ENCODE results near the gene FANCL. TPM values are rescaled to one million over a fixed set of nuclear protein-coding genes. Genes with fewer than 3 reads are reported as not detected.
"Not testable (repeated sequence)": the region's sequence is repeated elsewhere in the genome, so short reads cannot be mapped to it uniquely, and the experiment has no call there.

Gene FANCL
- total RNA-seq, 6 donors from 2014 or later: 5.7 to 30.4 (median 15.4) TPM

- Histone ChIP-seq H3K36me3 (peaks cover 0 to 6% (median 0%) of the 10 kb centered on the region in 4 donors), H3K27ac (no peak overlapping the region), H3K27me3 (no peaks in the 10 kb centered on the region), H3K4me3 (no peak overlapping the region), H3K4me1 (peaks cover 0 to 6% (median 0%) of the 10 kb centered on the region in 4 donors), H3K9me3 (no peaks in the 10 kb centered on the region)
- 97 to 100% methylated on average over 2 of the region's 2 CpGs for WGBS, 2 donors
- ATAC-seq (ENCODE audit: low FRiP score in 2 of 2) (no peak), DNase-seq (no peak)
- no peak for TF ChIP-seq POLR2A (IDR thresholded peaks at IDR 0.05)
- TF ChIP-seq EP300 (IDR thresholded peaks at IDR 0.05): no peak
- no peak for TF ChIP-seq CTCF (IDR thresholded peaks at IDR 0.05)
- no peak for TF ChIP-seq POLR2AphosphoS5 (IDR thresholded peaks at IDR 0.05)
Measured at GRCh38 chr2:58130238-58130637, 110.9 kb downstream of the FANCL start.

GRCh38 chr2:58127111-58127510 lies 114.0 kb downstream of the FANCL start:
- TF ChIP-seq POLR2AphosphoS5 (IDR thresholded peaks at IDR 0.05) (no peak), CTCF (IDR thresholded peaks at IDR 0.05) (no peak), POLR2A (IDR thresholded peaks at IDR 0.05) (no peak), EP300 (IDR thresholded peaks at IDR 0.05) (no peak)
- DNase-seq (no peak), ATAC-seq (ENCODE audit: low FRiP score in 2 of 2) (no peak)
- Histone ChIP-seq H3K27ac (no peak overlapping the region), H3K4me1 (peaks cover 0 to 6% (median 0%) of the 10 kb centered on the region in 4 donors), H3K27me3 (no peaks in the 10 kb centered on the region), H3K4me3 (no peak overlapping the region), H3K36me3 (peaks cover 0 to 6% (median 0%) of the 10 kb centered on the region in 4 donors), H3K9me3 (no peaks in the 10 kb centered on the region)
- 82 to 91% methylated on average over 3 of the region's 3 CpGs for WGBS, 2 donors

GRCh38 chr2:58122540-58122939 lies 118.6 kb downstream of the FANCL start:
- H3K4me3 ChIP-seq: no peak overlapping the region

GRCh38 chr2:58122040-58122439 lies 119.1 kb downstream of the FANCL start:
- 71 to 73% methylated on average over 3 of the region's 3 CpGs for WGBS, 2 donors
- no peak overlapping the region for H3K4me3 ChIP-seq
- no peak overlapping the region for H3K27ac ChIP-seq
- peaks cover 0 to 6% (median 0%) of the 10 kb centered on the region in 4 donors for H3K36me3 ChIP-seq
- no peaks in the 10 kb centered on the region for H3K9me3 ChIP-seq
- DNase-seq (no peak), ATAC-seq (ENCODE audit: low FRiP score in 2 of 2) (no peak)
- no peaks in the 10 kb centered on the region for H3K4me1 ChIP-seq
- H3K27me3 ChIP-seq: no peaks in the 10 kb centered on the region
- TF ChIP-seq EP300 (IDR thresholded peaks at IDR 0.05) (no peak), CTCF (IDR thresholded peaks at IDR 0.05) (no peak), POLR2AphosphoS5 (IDR thresholded peaks at IDR 0.05) (no peak), POLR2A (IDR thresholded peaks at IDR 0.05) (no peak)

More at GRCh38 chr2:58122540-58122939, 118.6 kb downstream of the FANCL start:
- Histone ChIP-seq H3K36me3 (peaks cover 0 to 6% (median 0%) of the 10 kb centered on the region in 4 donors), H3K27me3 (no peaks in the 10 kb centered on the region), H3K27ac (no peak overlapping the region), H3K9me3 (no peaks in the 10 kb centered on the region), H3K4me1 (no peaks in the 10 kb centered on the region)
- DNase-seq (no peak), ATAC-seq (ENCODE audit: low FRiP score in 2 of 2) (no peak)
- no peak for TF ChIP-seq POLR2A (IDR thresholded peaks at IDR 0.05)
- no peak for TF ChIP-seq POLR2AphosphoS5 (IDR thresholded peaks at IDR 0.05)
- no peak for TF ChIP-seq EP300 (IDR thresholded peaks at IDR 0.05)
- TF ChIP-seq CTCF (IDR thresholded peaks at IDR 0.05): no peak
- WGBS, 2 donors: 93 to 97% methylated on average over 3 of the region's 3 CpGs

- 94 to 97% methylated on average over 5 of the region's 5 CpGs for WGBS, 2 donors
- no peak overlapping the region for H3K4me3 ChIP-seq
- no peak overlapping the region for H3K27ac ChIP-seq
Measured at GRCh38 chr2:58120626-58121229, 120.4 kb downstream of the FANCL start.

GRCh38 chr2:58113563-58113962 lies 127.6 kb downstream of the FANCL start:
- H3K27me3 ChIP-seq; ATAC-seq (ENCODE audit: low FRiP score in 2 of 2); H3K4me1 ChIP-seq; H3K9me3 ChIP-seq; H3K36me3 ChIP-seq; DNase-seq; H3K4me3 ChIP-seq: not testable (repeated sequence)
- WGBS, 2 donors: 93% methylated on average over 9 of the region's 9 CpGs
- H3K27ac ChIP-seq: peak overlapping the region in 2 of 4 donors; percentile 68 to 78

More at GRCh38 chr2:58120626-58121229, 120.4 kb downstream of the FANCL start:
- no peaks in the 10 kb centered on the region for H3K9me3 ChIP-seq
- ATAC-seq (ENCODE audit: low FRiP score in 2 of 2) (no peak), DNase-seq (no peak)
- H3K27me3 ChIP-seq: no peaks in the 10 kb centered on the region
- peaks cover 0 to 6% (median 0%) of the 10 kb centered on the region in 4 donors for H3K36me3 ChIP-seq
- no peaks in the 10 kb centered on the region for H3K4me1 ChIP-seq
- no peak for TF ChIP-seq CTCF (IDR thresholded peaks at IDR 0.05)
- TF ChIP-seq POLR2AphosphoS5 (IDR thresholded peaks at IDR 0.05): no peak
- no peak for TF ChIP-seq POLR2A (IDR thresholded peaks at IDR 0.05)
- no peak for TF ChIP-seq EP300 (IDR thresholded peaks at IDR 0.05)
